GM18909 (cell line): ENCODE results near the gene PCSK2.

ENCODE experiments used
- ATAC-seq: cut with Tn5 transposase; IDR thresholded peaks from one replicate; pipeline ENCODE4 v1.9.1; 2021; ENCODE audit warnings: mild to moderate bottlenecking; ENCODE audit not compliant: unreplicated experiment, poor library complexity

The PCSK2 gene

GRCh38 chr20:17236766-17237165 lies 9.9 kb downstream of the PCSK2 start:
- no peak for ATAC-seq

GRCh38 chr20:17248224-17248623 lies 21.4 kb downstream of the PCSK2 start:
- no peak for ATAC-seq

DNA sequence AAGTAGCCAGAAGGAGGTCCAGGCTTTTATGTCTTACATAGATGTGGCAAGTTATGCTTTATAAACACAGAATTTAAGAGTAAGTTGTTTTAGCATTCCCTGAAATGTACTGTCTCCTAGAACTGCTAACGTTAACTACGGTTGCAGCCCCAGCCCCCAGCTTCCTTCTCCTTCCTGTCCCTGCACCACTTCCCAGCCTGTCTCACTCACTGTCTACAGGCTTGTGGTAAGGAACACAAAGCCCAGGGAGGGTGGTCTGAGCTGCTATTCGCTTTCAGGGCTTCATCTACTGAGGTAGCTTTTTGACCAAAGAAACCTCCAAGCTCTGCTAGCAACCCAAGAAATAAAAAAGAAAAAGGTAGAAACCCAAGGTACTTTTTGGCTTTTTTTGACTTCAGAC lies 35.9 kb downstream of the PCSK2 start:
- no peak for ATAC-seq

DNA sequence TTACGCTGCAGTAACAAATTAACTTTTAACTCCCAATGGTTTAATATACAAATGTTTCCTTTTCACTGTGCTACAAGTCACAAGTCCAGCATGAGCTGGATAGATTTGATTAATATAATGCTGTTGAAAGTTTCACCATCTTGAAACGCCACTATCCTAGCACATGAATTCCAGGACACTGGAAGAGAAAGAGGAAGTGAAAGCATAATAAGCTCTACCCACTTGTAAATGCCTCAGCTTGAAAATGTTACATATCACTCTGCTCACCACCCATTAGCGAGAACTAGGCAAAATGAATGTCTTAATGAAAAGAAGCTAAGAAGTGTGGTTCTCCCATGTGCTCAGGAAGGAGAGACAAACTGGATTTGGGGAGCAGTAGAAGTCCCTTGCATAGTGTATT lies 46.9 kb downstream of the PCSK2 start:
- ATAC-seq, result no peak

DNA sequence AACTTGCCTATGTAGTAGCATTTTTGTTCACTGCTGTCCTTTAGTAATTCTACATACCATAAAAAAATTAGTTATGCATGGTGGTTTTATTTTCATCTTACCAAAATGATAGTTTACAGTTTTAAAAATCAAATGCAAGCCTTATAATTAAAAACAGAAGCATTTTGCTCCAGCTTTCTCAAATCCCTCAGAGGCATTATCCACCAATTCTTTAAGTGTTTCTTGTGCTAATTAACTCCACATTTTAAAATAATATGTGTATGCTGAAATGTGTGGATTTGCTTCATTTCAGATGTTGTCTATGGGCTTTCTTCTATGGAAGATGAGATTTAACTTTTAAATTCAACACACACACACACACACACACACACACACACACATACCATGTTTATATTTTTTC lies 49.3 kb downstream of the PCSK2 start:
- no peak for ATAC-seq

GRCh38 chr20:17281478-17281877 lies 54.6 kb downstream of the PCSK2 start:
- ATAC-seq, result no peak

DNA sequence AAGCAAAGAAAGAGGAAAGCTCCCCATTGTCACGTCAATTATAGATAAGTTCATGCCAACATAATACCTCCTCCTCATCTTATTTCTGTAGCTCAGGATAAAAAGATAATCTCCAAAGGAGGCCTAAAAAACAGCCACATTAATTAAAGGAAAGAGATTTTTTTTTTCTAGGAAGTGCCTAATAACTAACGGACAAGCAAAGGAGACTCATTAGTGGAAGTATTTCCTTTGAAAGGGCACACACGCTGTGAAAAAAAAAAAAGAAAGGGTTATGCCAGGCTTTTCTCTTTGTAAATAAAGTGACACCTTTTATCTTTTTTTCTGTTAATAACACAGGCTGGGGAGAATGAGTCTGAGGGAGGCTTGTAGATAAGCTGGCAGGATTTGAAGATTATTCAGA lies 55.7 kb downstream of the PCSK2 start:
- ATAC-seq, result no peak

GRCh38 chr20:17287503-17287902 lies 60.7 kb downstream of the PCSK2 start:
- no peak for ATAC-seq

GRCh38 chr20:17287998-17288397 lies 61.2 kb downstream of the PCSK2 start:
- ATAC-seq, result no peak

DNA sequence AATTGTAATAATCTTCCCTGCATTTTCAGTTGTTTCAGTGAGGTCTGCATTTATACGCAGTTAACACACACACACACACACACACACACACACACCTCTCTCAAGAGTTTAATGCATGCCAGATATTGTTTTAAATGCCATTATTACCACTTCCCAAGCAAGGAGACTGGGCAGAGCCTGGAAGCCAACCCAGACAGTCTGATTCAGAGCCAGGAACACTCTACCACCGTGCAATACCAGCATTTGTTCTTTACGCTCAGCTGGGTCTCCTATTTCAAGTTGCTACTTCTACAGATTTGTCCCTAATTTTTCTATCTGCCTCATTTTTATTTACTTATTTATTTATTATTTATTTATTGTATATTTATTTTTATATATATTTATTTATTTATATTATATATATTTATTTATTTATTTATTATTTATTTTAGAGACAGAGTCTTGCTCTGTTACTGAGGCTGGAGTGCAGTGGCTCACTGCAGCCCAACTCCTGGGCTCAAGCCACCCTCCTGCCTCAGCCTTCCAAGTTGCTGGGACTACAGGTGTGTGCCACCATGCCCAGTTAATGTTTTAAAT lies 68.4 kb downstream of the PCSK2 start:
- ATAC-seq, result no peak

GRCh38 chr20:17295991-17296390 lies 69.2 kb downstream of the PCSK2 start:
- no peak for ATAC-seq

DNA sequence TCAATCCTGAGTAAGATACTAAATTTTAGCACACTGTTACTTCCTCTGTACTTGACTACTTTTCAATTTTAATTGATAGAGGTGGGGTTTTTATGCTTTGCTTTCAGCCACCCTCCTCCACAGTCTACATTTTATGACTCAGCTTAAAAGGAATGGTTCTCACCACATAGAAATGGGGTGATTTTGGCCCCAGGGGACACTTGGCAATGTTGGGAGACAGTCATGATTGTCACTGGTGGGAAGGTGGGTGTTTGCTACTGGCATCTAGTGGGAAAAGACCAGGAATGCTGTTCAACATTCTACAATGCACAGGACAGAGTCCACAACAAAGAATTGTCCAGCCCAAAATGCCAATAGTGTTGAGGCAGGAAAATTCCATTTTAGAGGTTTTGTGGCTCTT lies 71.3 kb downstream of the PCSK2 start:
- ATAC-seq, result no peak

GRCh38 chr20:17298751-17299150 lies 71.9 kb downstream of the PCSK2 start:
- no peak for ATAC-seq

DNA sequence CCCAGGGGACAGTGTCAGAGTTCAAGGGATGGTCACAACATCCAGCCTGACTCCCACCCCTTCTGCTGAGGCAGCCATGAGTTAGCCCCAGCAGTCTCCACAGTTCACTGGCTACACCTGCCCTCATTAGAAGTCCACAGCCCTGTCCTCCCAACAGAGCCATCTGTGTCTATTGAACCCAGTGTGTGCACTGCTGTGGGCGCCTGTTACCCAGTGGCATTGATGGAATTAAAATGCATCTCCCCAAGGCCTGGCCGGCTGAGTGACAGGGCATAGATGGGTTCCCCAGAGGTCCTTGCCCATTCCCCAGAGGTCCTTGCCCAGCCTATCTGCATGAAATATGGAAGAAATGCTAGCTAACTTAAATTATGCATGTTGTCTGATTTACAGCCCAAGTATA lies 73.3 kb downstream of the PCSK2 start:
- ATAC-seq, result no peak

DNA sequence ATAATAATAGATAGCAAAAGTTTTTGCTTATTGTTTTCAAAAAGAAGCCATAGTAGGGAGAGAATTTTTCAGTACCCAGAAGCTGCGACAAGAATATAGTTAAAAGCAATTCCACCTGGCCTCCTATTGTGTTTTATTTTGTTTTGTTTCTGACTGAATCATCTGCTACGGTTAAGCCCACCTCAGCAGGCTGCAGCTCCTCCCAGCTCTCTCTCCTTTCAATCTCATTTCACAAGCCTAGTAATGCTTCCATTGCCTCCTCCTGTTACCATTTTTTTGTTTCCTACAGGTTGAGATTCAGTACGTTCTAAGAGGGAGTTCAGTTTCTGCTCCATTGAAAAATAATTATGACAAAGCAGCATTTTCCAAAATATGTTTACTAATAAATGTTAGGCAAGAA lies 77.9 kb downstream of the PCSK2 start:
- ATAC-seq, result no peak

DNA sequence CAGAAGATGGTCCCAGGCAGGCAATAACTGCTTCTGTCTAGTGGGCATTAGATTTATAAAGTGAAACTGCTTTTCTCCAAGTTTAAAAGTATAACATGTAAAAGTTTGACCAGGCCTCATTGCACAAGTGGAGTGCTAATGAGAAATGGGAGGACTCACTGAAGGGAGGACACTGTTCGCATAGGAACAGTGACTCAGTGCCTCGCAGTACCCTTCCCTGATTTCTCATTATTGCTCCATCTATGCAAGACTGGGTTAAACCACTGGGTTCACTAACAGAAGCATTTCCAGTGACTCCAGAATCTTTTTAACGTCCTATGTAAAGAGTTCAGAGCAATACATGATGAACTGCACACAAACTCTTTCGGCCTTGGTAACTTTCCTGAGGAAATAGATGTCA lies 79.6 kb downstream of the PCSK2 start:
- no peak for ATAC-seq

DNA sequence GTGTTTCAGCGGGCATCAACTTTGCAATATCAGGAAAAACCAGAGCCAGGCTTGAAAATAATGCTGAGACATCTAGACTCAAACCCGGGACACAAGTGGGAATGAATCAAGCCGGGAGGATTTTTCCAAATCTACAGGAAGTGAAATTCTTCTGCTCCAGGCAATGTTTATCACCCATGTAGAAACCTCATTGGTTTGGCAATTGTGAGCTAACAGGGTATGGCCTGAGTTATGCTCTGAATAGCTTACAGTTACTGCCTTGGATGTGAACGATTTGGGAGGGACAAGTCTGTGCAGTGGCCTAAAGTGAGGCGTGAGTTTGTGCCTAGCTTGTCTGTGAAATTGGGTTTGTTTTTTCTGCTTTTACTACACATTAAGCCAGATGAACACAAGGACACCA lies 87.4 kb downstream of the PCSK2 start:
- ATAC-seq, result no peak

GRCh38 chr20:17315407-17316231 lies 88.8 kb downstream of the PCSK2 start:
- ATAC-seq, result no peak

DNA sequence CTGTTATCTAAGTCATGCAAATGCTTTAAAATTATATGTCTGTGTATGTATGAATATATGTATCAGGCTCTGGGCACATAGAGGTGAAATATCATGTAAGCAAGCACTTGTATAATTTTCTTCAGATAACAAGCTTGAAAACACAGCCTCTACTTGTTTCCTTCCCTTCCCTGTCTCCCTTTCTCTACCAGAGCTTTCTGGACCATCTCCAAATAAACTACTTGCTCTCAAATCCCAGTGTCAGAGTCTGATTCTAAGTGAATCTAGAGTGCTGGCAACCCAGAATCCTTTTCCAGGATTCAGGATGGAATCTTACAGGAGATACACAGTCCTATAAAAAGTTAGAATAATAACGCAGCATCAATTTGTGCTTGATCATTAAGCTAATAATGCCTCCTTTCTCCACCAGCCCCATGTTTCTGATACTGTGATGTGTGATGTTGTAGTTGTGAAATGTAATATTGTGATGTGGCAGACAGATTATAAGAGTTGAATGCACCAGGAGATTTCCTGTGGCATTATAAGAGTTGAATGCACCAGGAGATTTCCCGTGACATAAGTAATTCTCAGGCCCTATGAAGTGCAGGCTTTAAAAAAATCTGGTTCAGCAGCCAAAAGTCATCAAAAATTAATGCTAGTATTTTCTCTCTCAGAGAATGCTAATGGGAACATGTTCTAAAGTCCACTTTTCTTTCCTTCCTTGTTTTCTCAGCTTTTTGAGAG lies 89.6 kb downstream of the PCSK2 start:
- ATAC-seq, result no peak

DNA sequence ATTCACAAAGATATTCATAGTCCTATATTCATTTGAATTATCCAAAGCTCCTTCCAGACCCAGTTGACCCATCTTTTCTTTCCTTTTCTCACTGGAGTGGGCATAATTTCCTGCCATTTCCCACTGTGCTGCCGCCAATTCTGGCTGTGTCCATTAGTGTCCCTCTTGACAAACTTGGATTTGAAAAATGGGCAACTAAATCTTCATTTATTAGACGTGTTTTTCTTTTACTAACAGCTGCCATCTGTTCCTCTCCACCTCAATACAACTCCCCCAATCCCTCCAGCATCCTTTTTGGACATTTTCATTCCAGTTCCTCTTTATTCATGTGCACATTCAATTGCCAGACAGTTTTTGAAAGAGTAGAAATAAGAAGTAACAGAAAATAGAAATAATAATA lies 90.5 kb downstream of the PCSK2 start:
- ATAC-seq, result no peak

DNA sequence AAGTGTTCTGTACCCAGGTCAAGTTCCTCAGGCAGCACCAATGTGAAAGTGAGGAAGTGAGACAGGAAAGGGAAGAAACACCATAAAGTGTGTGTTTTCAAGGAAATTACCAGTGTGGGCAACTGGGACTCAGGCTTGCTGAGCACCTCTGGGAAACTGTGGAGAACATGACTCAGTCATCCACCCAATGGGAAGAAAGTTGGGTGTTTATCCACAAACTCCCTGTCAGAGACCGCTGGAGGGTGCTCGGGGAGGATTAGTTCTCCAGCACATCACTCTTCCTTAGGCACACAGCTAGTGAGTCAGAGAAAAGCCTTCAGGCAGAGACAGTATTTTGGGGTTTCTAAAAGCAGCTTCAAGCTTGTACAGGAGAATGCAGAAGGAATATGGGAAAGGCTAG lies 93.6 kb downstream of the PCSK2 start:
- no peak for ATAC-seq

- no peak for ATAC-seq
Observed at GRCh38 chr20:17326096-17326495, 99.3 kb downstream of the PCSK2 start.
